ENCODE results near the gene SRGAP3. TPM values are rescaled to one million over a fixed set of nuclear protein-coding genes. Genes with fewer than 3 reads are reported as not detected.
A peak's percentile ranks its signal among the peaks of the same experiment; 100 is the strongest.

Gene SRGAP3
- total RNA-seq, 1 experiment from 2014 or later = 1.3 TPM

DNA sequence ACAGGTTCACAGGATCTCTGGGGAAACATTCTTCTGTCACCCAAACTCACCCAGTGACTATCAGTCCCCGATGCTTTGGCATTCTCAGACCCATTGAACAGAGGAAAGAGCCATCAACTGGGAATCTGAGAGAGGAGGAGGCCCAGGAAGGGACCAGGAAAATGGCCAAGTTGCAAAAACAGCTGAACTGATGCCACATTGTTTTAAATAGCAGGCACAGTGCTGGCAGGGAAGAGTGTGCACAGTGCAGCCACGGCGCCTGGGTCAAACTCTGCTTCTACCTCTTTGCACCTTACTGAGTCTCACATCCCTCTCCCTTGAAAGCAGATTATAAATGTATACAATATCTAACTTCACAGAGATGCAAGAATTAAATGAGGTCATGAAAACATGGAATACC lies 66.4 kb downstream of the SRGAP3 start:
- Histone ChIP-seq H3K79me2 (ENCODE audit: low read length) (no peaks in the 10 kb centered on the region), H2AFZ (ENCODE audit: low read length) (no peak overlapping the region), H3K4me1 (ENCODE audit: low read length) (peaks cover 31% of the 10 kb centered on the region), H3K4me2 (ENCODE audit: low read depth, low read length, poor library complexity, severe bottlenecking) (peak overlapping the region; percentile 54), H3K27me3 (ENCODE audit: low read length) (no peaks in the 10 kb centered on the region), H4K20me1 (ENCODE audit: insufficient read depth, low read depth, low read length) (no peaks in the 10 kb centered on the region), H3K9me2 (replicated peaks; ENCODE audit: insufficient read depth, low read length) (no peaks in the 10 kb centered on the region), H3K4me3 (ENCODE audit: low read length) (peak overlapping the region; percentile 47; the same call in 1 of the 2 replicates), H3K27ac (ENCODE audit: low read length) (peak overlapping the region; percentile 80), H3K9ac (ENCODE audit: low read length) (no peak overlapping the region), H3K9me3 (ENCODE audit: low read length) (no peaks in the 10 kb centered on the region), H3K36me3 (ENCODE audit: insufficient read depth, low read length) (no peaks in the 10 kb centered on the region)
- DNase-seq = no peak

- no peaks in the 10 kb centered on the region for H3K36me3 ChIP-seq (ENCODE audit: insufficient read depth, low read length)
- no peak for DNase-seq
- H2AFZ ChIP-seq (ENCODE audit: low read length) = no peak overlapping the region
- H3K4me2 ChIP-seq (ENCODE audit: low read depth, low read length, poor library complexity, severe bottlenecking) = no peak overlapping the region
- no peaks in the 10 kb centered on the region for H3K79me2 ChIP-seq (ENCODE audit: low read length)
- no peaks in the 10 kb centered on the region for H3K27me3 ChIP-seq (ENCODE audit: low read length)
- no peak overlapping the region for H3K9ac ChIP-seq (ENCODE audit: low read length)
- H3K9me3 ChIP-seq (ENCODE audit: low read length) = no peaks in the 10 kb centered on the region
- H3K4me3 ChIP-seq (ENCODE audit: low read length) = no peak overlapping the region
- no peak overlapping the region for H3K27ac ChIP-seq (ENCODE audit: low read length)
- peaks cover 36% of the 10 kb centered on the region for H3K4me1 ChIP-seq (ENCODE audit: low read length)
- H4K20me1 ChIP-seq (ENCODE audit: insufficient read depth, low read depth, low read length) = no peaks in the 10 kb centered on the region
- no peaks in the 10 kb centered on the region for H3K9me2 ChIP-seq (replicated peaks; ENCODE audit: insufficient read depth, low read length)
Observed at GRCh38 chr3:9180764-9181117, 68.7 kb downstream of the SRGAP3 start.

- H3K4me2 ChIP-seq (ENCODE audit: low read depth, low read length, poor library complexity, severe bottlenecking) = no peak overlapping the region
Observed at GRCh38 chr3:9179826-9180763, 69.4 kb downstream of the SRGAP3 start.

DNA sequence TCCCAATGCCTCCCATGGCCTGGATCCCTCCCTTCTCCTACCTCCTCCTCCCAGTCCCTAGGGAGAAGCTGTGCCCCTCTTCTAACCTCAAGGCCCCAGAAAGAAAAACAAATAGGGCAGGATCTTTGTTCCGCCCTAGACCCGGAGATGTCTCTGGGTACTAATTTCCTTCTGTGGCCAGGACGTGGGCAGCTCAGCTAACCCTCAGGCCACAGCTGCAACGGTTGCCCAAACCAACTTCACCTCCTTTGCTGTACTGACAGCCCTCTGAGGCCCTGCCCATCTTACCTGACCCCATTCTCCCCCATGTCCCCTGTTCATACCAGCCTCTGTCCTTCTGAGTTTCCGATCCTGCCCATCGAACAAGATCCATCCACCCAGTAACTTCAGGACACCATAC lies 70.7 kb downstream of the SRGAP3 start:
- Histone ChIP-seq H3K27me3 (ENCODE audit: low read length) (no peaks in the 10 kb centered on the region), H3K4me1 (ENCODE audit: low read length) (peaks cover 19% of the 10 kb centered on the region), H3K36me3 (ENCODE audit: insufficient read depth, low read length) (no peaks in the 10 kb centered on the region), H4K20me1 (ENCODE audit: insufficient read depth, low read depth, low read length) (no peaks in the 10 kb centered on the region), H3K79me2 (ENCODE audit: low read length) (no peaks in the 10 kb centered on the region), H3K4me3 (ENCODE audit: low read length) (no peak overlapping the region), H3K4me2 (ENCODE audit: low read depth, low read length, poor library complexity, severe bottlenecking) (no peak overlapping the region), H3K9me2 (replicated peaks; ENCODE audit: insufficient read depth, low read length) (no peaks in the 10 kb centered on the region), H3K27ac (ENCODE audit: low read length) (no peak overlapping the region), H2AFZ (ENCODE audit: low read length) (no peak overlapping the region), H3K9me3 (ENCODE audit: low read length) (no peaks in the 10 kb centered on the region), H3K9ac (ENCODE audit: low read length) (no peak overlapping the region)
- DNase-seq = no peak

More at GRCh38 chr3:9179826-9180763, 69.4 kb downstream of the SRGAP3 start:
- Histone ChIP-seq H3K36me3 (ENCODE audit: insufficient read depth, low read length) (no peaks in the 10 kb centered on the region), H2AFZ (ENCODE audit: low read length) (no peak overlapping the region), H3K27me3 (ENCODE audit: low read length) (no peaks in the 10 kb centered on the region), H3K9ac (ENCODE audit: low read length) (no peak overlapping the region), H3K4me3 (ENCODE audit: low read length) (no peak overlapping the region), H3K9me2 (replicated peaks; ENCODE audit: insufficient read depth, low read length) (no peaks in the 10 kb centered on the region), H3K9me3 (ENCODE audit: low read length) (no peaks in the 10 kb centered on the region), H3K27ac (ENCODE audit: low read length) (no peak overlapping the region), H3K79me2 (ENCODE audit: low read length) (no peaks in the 10 kb centered on the region), H4K20me1 (ENCODE audit: insufficient read depth, low read depth, low read length) (no peaks in the 10 kb centered on the region), H3K4me1 (ENCODE audit: low read length) (peaks cover 33% of the 10 kb centered on the region)
- no peak for DNase-seq

DNA sequence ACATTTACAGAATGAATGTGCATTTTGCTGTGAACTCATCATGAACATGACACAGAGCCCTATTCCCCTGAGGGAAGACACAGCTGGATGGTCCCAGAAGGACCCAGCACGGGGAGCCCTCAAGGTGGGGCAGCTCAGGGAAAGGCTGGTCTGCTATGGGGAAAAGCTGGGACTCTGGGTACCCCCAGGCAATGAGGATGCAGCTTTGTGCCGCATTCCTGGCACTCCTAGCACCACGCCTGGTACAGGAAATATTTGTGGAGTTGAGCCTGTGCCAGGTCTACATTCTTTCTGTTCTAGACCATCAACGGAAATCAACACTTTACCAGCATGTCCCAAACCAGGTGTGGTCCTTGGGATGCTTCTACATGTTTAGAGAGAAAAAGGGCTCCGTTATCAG lies 74.0 kb downstream of the SRGAP3 start:
- Histone ChIP-seq H3K79me2 (ENCODE audit: low read length) (no peaks in the 10 kb centered on the region), H3K27me3 (ENCODE audit: low read length) (no peaks in the 10 kb centered on the region), H3K4me3 (ENCODE audit: low read length) (no peak overlapping the region), H3K36me3 (ENCODE audit: insufficient read depth, low read length) (no peaks in the 10 kb centered on the region), H3K4me1 (ENCODE audit: low read length) (peaks cover 11% of the 10 kb centered on the region), H3K4me2 (ENCODE audit: low read depth, low read length, poor library complexity, severe bottlenecking) (no peak overlapping the region), H3K27ac (ENCODE audit: low read length) (no peak overlapping the region), H2AFZ (ENCODE audit: low read length) (no peak overlapping the region), H4K20me1 (ENCODE audit: insufficient read depth, low read depth, low read length) (no peaks in the 10 kb centered on the region), H3K9me3 (ENCODE audit: low read length) (no peaks in the 10 kb centered on the region), H3K9me2 (replicated peaks; ENCODE audit: insufficient read depth, low read length) (no peaks in the 10 kb centered on the region), H3K9ac (ENCODE audit: low read length) (no peak overlapping the region)
- no peak for DNase-seq

GRCh38 chr3:9173445-9173844 lies 76.0 kb downstream of the SRGAP3 start:
- Histone ChIP-seq H4K20me1 (ENCODE audit: insufficient read depth, low read depth, low read length) (no peaks in the 10 kb centered on the region), H3K36me3 (ENCODE audit: insufficient read depth, low read length) (no peaks in the 10 kb centered on the region), H3K27ac (ENCODE audit: low read length) (no peak overlapping the region), H3K79me2 (ENCODE audit: low read length) (no peaks in the 10 kb centered on the region), H3K9ac (ENCODE audit: low read length) (no peak overlapping the region), H3K4me2 (ENCODE audit: low read depth, low read length, poor library complexity, severe bottlenecking) (no peak overlapping the region), H3K9me3 (ENCODE audit: low read length) (no peaks in the 10 kb centered on the region), H3K27me3 (ENCODE audit: low read length) (no peaks in the 10 kb centered on the region), H3K4me1 (ENCODE audit: low read length) (peaks cover 18% of the 10 kb centered on the region), H3K4me3 (ENCODE audit: low read length) (no peak overlapping the region), H2AFZ (ENCODE audit: low read length) (no peak overlapping the region), H3K9me2 (replicated peaks; ENCODE audit: insufficient read depth, low read length) (no peaks in the 10 kb centered on the region)
- DNase-seq = no peak

DNA sequence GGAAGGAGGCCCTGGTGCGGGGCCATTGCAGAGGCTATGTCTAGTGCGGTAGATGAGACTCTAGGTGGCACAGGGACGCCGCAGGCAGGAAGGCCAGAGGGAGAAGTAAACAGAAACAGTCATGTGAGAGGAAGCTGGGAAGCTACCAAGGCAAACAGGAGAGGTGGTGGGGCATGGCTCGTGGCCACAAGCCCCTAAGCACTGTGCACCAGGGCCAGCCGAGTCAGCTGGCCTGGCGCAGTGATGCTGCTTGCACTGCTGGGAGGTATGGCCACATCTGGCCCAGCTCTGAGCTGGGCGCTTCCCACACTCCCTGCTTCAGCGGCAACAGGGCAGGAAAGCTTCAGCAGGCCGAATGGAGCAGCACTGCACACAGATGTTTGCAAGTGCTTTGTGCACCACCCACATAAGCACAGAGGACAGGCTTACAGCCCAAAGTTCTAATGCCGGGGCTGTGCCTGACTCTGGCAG lies 76.6 kb downstream of the SRGAP3 start:
- Histone ChIP-seq H3K9me3 (ENCODE audit: low read length) (no peaks in the 10 kb centered on the region), H3K27me3 (ENCODE audit: low read length) (no peaks in the 10 kb centered on the region), H3K4me3 (ENCODE audit: low read length) (no peak overlapping the region), H4K20me1 (ENCODE audit: insufficient read depth, low read depth, low read length) (no peaks in the 10 kb centered on the region), H3K79me2 (ENCODE audit: low read length) (no peaks in the 10 kb centered on the region), H2AFZ (ENCODE audit: low read length) (no peak overlapping the region), H3K36me3 (ENCODE audit: insufficient read depth, low read length) (no peaks in the 10 kb centered on the region), H3K4me1 (ENCODE audit: low read length) (peaks cover 23% of the 10 kb centered on the region), H3K9ac (ENCODE audit: low read length) (no peak overlapping the region), H3K27ac (ENCODE audit: low read length) (no peak overlapping the region), H3K9me2 (replicated peaks; ENCODE audit: insufficient read depth, low read length) (no peaks in the 10 kb centered on the region), H3K4me2 (ENCODE audit: low read depth, low read length, poor library complexity, severe bottlenecking) (no peak overlapping the region)
- no peak for DNase-seq

GRCh38 chr3:9170851-9171160 lies 78.6 kb downstream of the SRGAP3 start:
- DNase-seq = no peak
- Histone ChIP-seq H3K9ac (ENCODE audit: low read length) (no peak overlapping the region), H3K4me2 (ENCODE audit: low read depth, low read length, poor library complexity, severe bottlenecking) (no peak overlapping the region), H3K4me1 (ENCODE audit: low read length) (peaks cover 17% of the 10 kb centered on the region), H3K4me3 (ENCODE audit: low read length) (no peak overlapping the region), H3K9me2 (replicated peaks; ENCODE audit: insufficient read depth, low read length) (no peaks in the 10 kb centered on the region), H2AFZ (ENCODE audit: low read length) (no peak overlapping the region), H3K36me3 (ENCODE audit: insufficient read depth, low read length) (no peaks in the 10 kb centered on the region), H3K27me3 (ENCODE audit: low read length) (no peaks in the 10 kb centered on the region), H4K20me1 (ENCODE audit: insufficient read depth, low read depth, low read length) (no peaks in the 10 kb centered on the region), H3K27ac (ENCODE audit: low read length) (no peak overlapping the region), H3K9me3 (ENCODE audit: low read length) (no peaks in the 10 kb centered on the region), H3K79me2 (ENCODE audit: low read length) (no peaks in the 10 kb centered on the region)

All from Karpas-422 (cell line).